ENCODE results near the gene PLXNB3.

DNA sequence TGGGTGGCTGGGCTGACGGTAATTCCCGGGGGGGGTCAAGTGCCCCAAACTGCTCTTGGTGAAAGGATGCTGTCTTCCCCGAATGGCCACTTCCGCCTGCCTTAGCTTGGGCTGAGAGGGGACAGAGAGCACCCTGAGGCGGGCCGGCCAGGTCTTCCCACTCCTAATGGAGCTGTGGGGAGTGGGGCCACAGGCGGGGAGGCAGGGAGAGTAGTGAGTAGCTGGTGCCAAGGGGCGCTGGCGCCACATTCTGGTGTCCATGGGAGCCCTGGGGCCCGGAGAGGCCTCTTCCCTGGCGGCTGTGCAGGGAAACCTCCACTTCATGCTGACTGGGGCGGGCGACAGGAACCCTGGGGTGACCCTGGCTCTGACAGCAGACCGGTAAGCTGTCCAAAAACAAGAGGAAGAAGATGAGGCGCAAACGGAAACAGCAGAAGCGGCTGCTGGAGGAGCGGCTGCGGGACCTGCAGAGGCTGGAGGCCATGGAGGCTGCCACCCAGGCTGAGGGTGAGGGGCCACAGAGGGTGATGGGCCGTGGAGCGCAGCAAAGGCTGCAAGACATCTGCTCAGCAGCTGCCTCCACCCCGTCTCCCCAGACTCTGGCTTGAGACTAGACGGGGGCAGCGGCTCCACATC, 19.4 kb downstream of the PLXNB3 start:
- TF ChIP-seq, protein P1, sequence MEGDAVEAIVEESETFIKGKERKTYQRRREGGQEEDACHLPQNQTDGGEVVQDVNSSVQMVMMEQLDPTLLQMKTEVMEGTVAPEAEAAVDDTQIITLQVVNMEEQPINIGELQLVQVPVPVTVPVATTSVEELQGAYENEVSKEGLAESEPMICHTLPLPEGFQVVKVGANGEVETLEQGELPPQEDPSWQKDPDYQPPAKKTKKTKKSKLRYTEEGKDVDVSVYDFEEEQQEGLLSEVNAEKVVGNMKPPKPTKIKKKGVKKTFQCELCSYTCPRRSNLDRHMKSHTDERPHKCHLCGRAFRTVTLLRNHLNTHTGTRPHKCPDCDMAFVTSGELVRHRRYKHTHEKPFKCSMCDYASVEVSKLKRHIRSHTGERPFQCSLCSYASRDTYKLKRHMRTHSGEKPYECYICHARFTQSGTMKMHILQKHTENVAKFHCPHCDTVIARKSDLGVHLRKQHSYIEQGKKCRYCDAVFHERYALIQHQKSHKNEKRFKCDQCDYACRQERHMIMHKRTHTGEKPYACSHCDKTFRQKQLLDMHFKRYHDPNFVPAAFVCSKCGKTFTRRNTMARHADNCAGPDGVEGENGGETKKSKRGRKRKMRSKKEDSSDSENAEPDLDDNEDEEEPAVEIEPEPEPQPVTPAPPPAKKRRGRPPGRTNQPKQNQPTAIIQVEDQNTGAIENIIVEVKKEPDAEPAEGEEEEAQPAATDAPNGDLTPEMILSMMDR (IDR thresholded peaks at IDR 0.05) = no peak
- TF ChIP-seq POLR2A (IDR thresholded peaks at IDR 0.05) = no peak
- TF ChIP-seq POLR2AphosphoS5 (IDR thresholded peaks at IDR 0.05) = no peak
